Cardiac muscle cell (in vitro differentiated cells and primary cell): Measurements from ENCODE around the gene PPP2R3C. TPM values are rescaled to one million over a fixed set of nuclear protein-coding genes. Genes with fewer than 3 reads are reported as not detected.

Experiments used
- DNase-seq, 2 donors: peaks; one replicate each; pipeline versions ENCODE4 v3.0.0 to v3.0.0-alpha.2; 2010 to 2017; ENCODE audit warnings: low read depth in 1 of 2, low spot score in 1 of 2
- H3K27ac ChIP-seq: fragments of 200-600 bp; sonication (generic); 2 replicates; pipeline ENCODE4 v1.5.1; 2016
- H3K27me3 ChIP-seq: fragments of 200-600 bp; sonication (generic); 2 replicates; pipeline ENCODE4 v1.6.0; 2016; ENCODE audit warnings: control low read depth
- H3K36me3 ChIP-seq: fragments of 200-600 bp; sonication (generic); 2 replicates; pipeline ENCODE4 v1.5.1; 2016; ENCODE audit warnings: control low read depth
- H3K4me1 ChIP-seq: fragments of 200-600 bp; sonication (generic); 2 replicates; pipeline ENCODE4 v1.8.1; 2017; ENCODE audit warnings: low read depth, mild to moderate bottlenecking, mixed run types
- H3K4me3 ChIP-seq: fragments of 200-600 bp; sonication (generic); 2 replicates; pipeline ENCODE4 v1.5.1; 2016; ENCODE audit warnings: mild to moderate bottlenecking
- H3K9me3 ChIP-seq: fragments of 200-600 bp; sonication (generic); 2 replicates; pipeline ENCODE4 v1.5.1; 2017; ENCODE audit warnings: low read depth, mild to moderate bottlenecking, control low read depth
- CTCF ChIP-seq: IDR thresholded peaks from 2 replicates; pipeline ENCODE4 v1.5.1; 2012; ENCODE audit warnings: low read depth, mild to moderate bottlenecking, low read length
- polyA plus RNA-seq: library from polyadenylated mRNA; unstranded; fragments of >200 nt; fragmentation: Nextera tagmentation; extraction: Ambion mirVana; gene quantifications from 2 replicates; pipeline ENCODE4 v1.2.1, GENCODE V29; 2016
- total RNA-seq: library from RNA; depleted of rRNA; stranded (reverse); fragments of >200 nt; gene quantifications from 2 replicates; pipeline ENCODE4 v1.2.3, GENCODE V29; 2016

Gene PPP2R3C
- total and polyA plus RNA-seq, 2 experiments from 2014 or later: 12.5 to 22.0 TPM

- H3K36me3 ChIP-seq: no peaks in the 10 kb centered on the region
- peak in 1 of 2 donors; percentile 46 for DNase-seq
- peak; percentile 30 for TF ChIP-seq CTCF
- no peaks in the 10 kb centered on the region for H3K9me3 ChIP-seq
- H3K27ac ChIP-seq: no peak overlapping the region
- H3K4me1 ChIP-seq: no peaks in the 10 kb centered on the region
- no peak overlapping the region for H3K4me3 ChIP-seq
- no peaks in the 10 kb centered on the region for H3K27me3 ChIP-seq
Observed at GRCh38 chr14:35140718-35141581, 19.2 kb upstream of the PPP2R3C start.

- Histone ChIP-seq H3K4me1 (no peaks in the 10 kb centered on the region), H3K4me3 (no peak overlapping the region), H3K27ac (no peak overlapping the region), H3K36me3 (no peaks in the 10 kb centered on the region), H3K27me3 (no peaks in the 10 kb centered on the region), H3K9me3 (no peaks in the 10 kb centered on the region)
- TF ChIP-seq CTCF: no peak
- no peak for DNase-seq
Observed at GRCh38 chr14:35138585-35138984, 16.8 kb upstream of the PPP2R3C start.

- H3K4me3 ChIP-seq: no peak overlapping the region
- H3K9me3 ChIP-seq: no peaks in the 10 kb centered on the region
- no peaks in the 10 kb centered on the region for H3K27me3 ChIP-seq
- H3K4me1 ChIP-seq: no peaks in the 10 kb centered on the region
- DNase-seq: no peak
- no peak for TF ChIP-seq CTCF
- H3K27ac ChIP-seq: peak overlapping the region; percentile 80
- no peaks in the 10 kb centered on the region for H3K36me3 ChIP-seq
Observed at GRCh38 chr14:35134329-35135123, 12.7 kb upstream of the PPP2R3C start.

- no peak overlapping the region for H3K4me3 ChIP-seq
- TF ChIP-seq CTCF: no peak
- H3K36me3 ChIP-seq: no peaks in the 10 kb centered on the region
- H3K4me1 ChIP-seq: no peaks in the 10 kb centered on the region
- H3K27ac ChIP-seq: no peak overlapping the region
- H3K27me3 ChIP-seq: no peaks in the 10 kb centered on the region
- H3K9me3 ChIP-seq: no peaks in the 10 kb centered on the region
- DNase-seq: no peak
Observed at GRCh38 chr14:35133542-35134328, 11.9 kb upstream of the PPP2R3C start.

- H3K36me3 ChIP-seq: no peaks in the 10 kb centered on the region
- H3K27me3 ChIP-seq: no peaks in the 10 kb centered on the region
- H3K4me3 ChIP-seq: no peak overlapping the region
- H3K27ac ChIP-seq: no peak overlapping the region
- no peaks in the 10 kb centered on the region for H3K4me1 ChIP-seq
- H3K9me3 ChIP-seq: no peaks in the 10 kb centered on the region
- no peak for TF ChIP-seq CTCF
- no peak for DNase-seq
Observed at GRCh38 chr14:35124127-35124526, 2.3 kb upstream of the PPP2R3C start.
